Neural cell (in vitro differentiated cells): ENCODE results near the gene LRP8. TPM values are rescaled to one million over a fixed set of nuclear protein-coding genes. Genes with fewer than 3 reads are reported as not detected.

Experiments
- H2AFZ ChIP-seq: fragments of 200-600, 300-800 bp; sonication (generic), shearing (Covaris generic); 2 replicates; pipeline ENCODE4 v1.6.0; 2014; ENCODE audit warnings: low read depth, mild to moderate bottlenecking, antibody characterized with exemption, low read length, moderate library complexity
- H3F3A ChIP-seq: fragments of 200-600 bp; shearing (Covaris generic); 2 replicates; pipeline ENCODE4 v1.6.1; 2016; ENCODE audit warnings: mild to moderate bottlenecking, moderate library complexity, mixed read lengths, antibody characterized with exemption, low read length; ENCODE audit not compliant: insufficient read depth, poor library complexity, severe bottlenecking
- H3K27ac ChIP-seq: fragments of 200-600, 300-800 bp; sonication (generic), shearing (Covaris generic); 2 replicates; pipeline ENCODE4 v1.5.1; 2014; ENCODE audit warnings: mild to moderate bottlenecking, low read length, moderate library complexity
- H3K27me3 ChIP-seq: fragments of 300-800, 200-600 bp; sonication (generic), shearing (Covaris generic); 2 replicates; pipeline ENCODE4 v1.6.0; 2014; ENCODE audit warnings: mild to moderate bottlenecking, low read depth, low read length, moderate library complexity; ENCODE audit not compliant: insufficient read depth
- H3K36me3 ChIP-seq: fragments of 300-800, 200-600 bp; sonication (generic), shearing (Covaris generic); 2 replicates; pipeline ENCODE4 v1.5.1; 2014; ENCODE audit warnings: mild to moderate bottlenecking, antibody characterized with exemption, low read length, moderate library complexity; ENCODE audit not compliant: insufficient read depth
- H3K4me2 ChIP-seq: fragments of 300-800, 200-600 bp; sonication (generic), shearing (Covaris generic); 2 replicates; pipeline ENCODE4 v1.6.0; 2014; ENCODE audit warnings: mild to moderate bottlenecking, low read length
- H3K4me3 ChIP-seq: fragments of 300-800, 200-600 bp; sonication (generic), shearing (Covaris generic); 2 replicates; pipeline ENCODE4 v1.5.1; 2014; ENCODE audit warnings: mild to moderate bottlenecking, low read length, moderate library complexity
- H3K79me2 ChIP-seq: fragments of 200-600 bp; shearing (Covaris generic); replicated peaks from 2 replicates; pipeline ENCODE4 v1.6.0; 2014; ENCODE audit warnings: mild to moderate bottlenecking, low read length, moderate library complexity; ENCODE audit not compliant: insufficient read depth
- H3K9ac ChIP-seq: fragments of 300-800, 200-600 bp; sonication (generic), shearing (Covaris generic); 2 replicates; pipeline ENCODE4 v1.6.1; 2016; ENCODE audit warnings: mild to moderate bottlenecking, low read length, mixed read lengths
- H3K9me2 ChIP-seq: fragments of 200-600 bp; shearing (Covaris generic); 2 replicates; pipeline ENCODE4 v1.6.1; 2016; ENCODE audit warnings: mild to moderate bottlenecking, low read length, mixed read lengths; ENCODE audit not compliant: insufficient read depth
- H3K9me3 ChIP-seq: fragments of 200-600, 300-800 bp; sonication (generic), shearing (Covaris generic); 2 replicates; pipeline ENCODE4 v1.6.1; 2016; ENCODE audit warnings: mild to moderate bottlenecking, mixed run types, low read length, moderate library complexity, mixed read lengths
- H4K20me1 ChIP-seq: fragments of 200-600 bp; shearing (Covaris generic); 2 replicates; pipeline ENCODE4 v1.6.1; 2016; ENCODE audit warnings: mild to moderate bottlenecking, mixed run types; ENCODE audit not compliant: insufficient read depth
- EP300 ChIP-seq: fragments of 450-650 bp; conservative IDR thresholded peaks from 2 replicates; pipeline ENCODE4 v1.6.1; 2014; ENCODE audit warnings: antibody characterized with exemption, mild to moderate bottlenecking, moderate library complexity; ENCODE audit not compliant: poor library complexity, severe bottlenecking
- EZH2 ChIP-seq: fragments of 200-600, 300-800 bp; shearing (Covaris generic), sonication (generic); IDR thresholded peaks from 2 replicates; pipeline ENCODE4 v1.6.1; 2014; ENCODE audit warnings: antibody characterized with exemption, low read length, borderline replicate concordance, mild to moderate bottlenecking; ENCODE audit not compliant: insufficient read depth, poor library complexity, severe bottlenecking
- MXI1 ChIP-seq: fragments of 450-650 bp; conservative IDR thresholded peaks from 2 replicates; pipeline ENCODE4 v1.6.1; 2014; ENCODE audit warnings: antibody characterized with exemption, mild to moderate bottlenecking; ENCODE audit not compliant: poor library complexity, severe bottlenecking
- POLR2AphosphoS5 ChIP-seq: IDR thresholded peaks from 2 replicates; pipeline ENCODE4 v1.6.1; 2012
- RAD21 ChIP-seq: fragments of 450-650 bp; conservative IDR thresholded peaks from 2 replicates; pipeline ENCODE4 v1.6.1; 2014; ENCODE audit warnings: antibody characterized with exemption, mild to moderate bottlenecking, moderate library complexity
- REST ChIP-seq: IDR thresholded peaks from 2 replicates; pipeline ENCODE4 v1.6.1; 2012; ENCODE audit warnings: borderline replicate concordance
- SMC3 ChIP-seq: fragments of 450-650 bp; conservative IDR thresholded peaks from 2 replicates; pipeline ENCODE4 v1.6.1; 2014; ENCODE audit warnings: antibody characterized with exemption, mild to moderate bottlenecking, moderate library complexity; ENCODE audit not compliant: poor library complexity
- TAF1 ChIP-seq: IDR thresholded peaks from 2 replicates; pipeline ENCODE4 v1.6.1; 2012; ENCODE audit warnings: low read depth
- polyA plus RNA-seq: library from polyadenylated mRNA; depleted of rRNA; stranded (reverse); fragments of >200 nt; gene quantifications from 2 replicates; pipeline ENCODE4 v1.2.3, GENCODE V29; 2014
- TF ChIP-seq, protein P1 (sequence below): fragments of 450-650 bp; IDR thresholded peaks from 2 replicates; pipeline ENCODE4 v1.5.1; 2014; ENCODE audit warnings: antibody characterized with exemption, mild to moderate bottlenecking, moderate library complexity; ENCODE audit not compliant: poor library complexity, severe bottlenecking

The LRP8 gene
- polyA plus RNA-seq, 1 donor from 2014 or later, result 65.8 TPM

- TF ChIP-seq MXI1 (no peak), REST (no peak), POLR2AphosphoS5 (no peak), SMC3 (no peak), EZH2 (no peak)
- TF ChIP-seq, protein P1, sequence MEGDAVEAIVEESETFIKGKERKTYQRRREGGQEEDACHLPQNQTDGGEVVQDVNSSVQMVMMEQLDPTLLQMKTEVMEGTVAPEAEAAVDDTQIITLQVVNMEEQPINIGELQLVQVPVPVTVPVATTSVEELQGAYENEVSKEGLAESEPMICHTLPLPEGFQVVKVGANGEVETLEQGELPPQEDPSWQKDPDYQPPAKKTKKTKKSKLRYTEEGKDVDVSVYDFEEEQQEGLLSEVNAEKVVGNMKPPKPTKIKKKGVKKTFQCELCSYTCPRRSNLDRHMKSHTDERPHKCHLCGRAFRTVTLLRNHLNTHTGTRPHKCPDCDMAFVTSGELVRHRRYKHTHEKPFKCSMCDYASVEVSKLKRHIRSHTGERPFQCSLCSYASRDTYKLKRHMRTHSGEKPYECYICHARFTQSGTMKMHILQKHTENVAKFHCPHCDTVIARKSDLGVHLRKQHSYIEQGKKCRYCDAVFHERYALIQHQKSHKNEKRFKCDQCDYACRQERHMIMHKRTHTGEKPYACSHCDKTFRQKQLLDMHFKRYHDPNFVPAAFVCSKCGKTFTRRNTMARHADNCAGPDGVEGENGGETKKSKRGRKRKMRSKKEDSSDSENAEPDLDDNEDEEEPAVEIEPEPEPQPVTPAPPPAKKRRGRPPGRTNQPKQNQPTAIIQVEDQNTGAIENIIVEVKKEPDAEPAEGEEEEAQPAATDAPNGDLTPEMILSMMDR, result no peak
Observed at GRCh38 chr1:53349968-53350852, 22.3 kb upstream of the LRP8 start.

DNA sequence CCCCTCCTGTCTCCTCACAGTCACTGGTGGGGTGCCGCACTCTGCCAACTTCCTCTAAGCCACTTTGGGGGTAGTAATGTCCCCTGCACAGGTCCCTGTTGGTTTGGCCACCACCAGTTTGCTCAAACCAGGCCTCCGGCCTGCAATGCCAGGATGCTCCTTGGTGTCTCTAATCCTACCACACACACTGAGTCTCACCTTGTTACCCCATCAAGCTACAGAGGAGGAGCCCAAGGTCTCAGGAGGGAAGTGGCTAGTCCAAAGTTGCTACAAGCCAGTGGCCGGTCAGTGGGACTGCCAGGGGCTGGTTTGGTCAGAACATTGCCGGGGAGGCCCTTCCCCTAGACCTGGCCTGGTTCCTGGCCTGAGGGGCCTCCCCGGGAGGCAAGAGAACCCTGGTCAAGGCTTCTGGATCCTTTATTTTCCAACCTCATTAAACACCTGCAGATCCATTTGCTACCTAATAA lies 21.5 kb upstream of the LRP8 start:
- no peak overlapping the region for H3K4me3 ChIP-seq
- no peaks in the 10 kb centered on the region for H4K20me1 ChIP-seq
- no peak overlapping the region for H3K4me2 ChIP-seq
- H3K36me3 ChIP-seq, result no peaks in the 10 kb centered on the region
- H2AFZ ChIP-seq, result no peak overlapping the region
- H3K79me2 ChIP-seq, result no peaks in the 10 kb centered on the region
- no peak overlapping the region for H3K9ac ChIP-seq
- H3F3A ChIP-seq, result no peaks in the 10 kb centered on the region
- H3K27me3 ChIP-seq, result no peaks in the 10 kb centered on the region
- TF ChIP-seq MXI1 (no peak), RAD21 (no peak), POLR2AphosphoS5 (no peak), REST (no peak), TAF1 (no peak), EP300 (no peak), EZH2 (no peak), SMC3 (no peak)
- TF ChIP-seq, protein P1, result no peak
- H3K27ac ChIP-seq, result no peak overlapping the region
- no peaks in the 10 kb centered on the region for H3K9me3 ChIP-seq
- no peaks in the 10 kb centered on the region for H3K9me2 ChIP-seq

More at GRCh38 chr1:53349968-53350852, 22.3 kb upstream of the LRP8 start:
- no peaks in the 10 kb centered on the region for H3K79me2 ChIP-seq
- H3F3A ChIP-seq, result no peaks in the 10 kb centered on the region
- no peak overlapping the region for H3K4me2 ChIP-seq
- H3K27ac ChIP-seq, result no peak overlapping the region
- H3K36me3 ChIP-seq, result no peaks in the 10 kb centered on the region
- no peaks in the 10 kb centered on the region for H3K9me2 ChIP-seq
- no peak overlapping the region for H3K4me3 ChIP-seq
- no peaks in the 10 kb centered on the region for H4K20me1 ChIP-seq
- H3K9me3 ChIP-seq, result no peaks in the 10 kb centered on the region
- H2AFZ ChIP-seq, result no peak overlapping the region
- no peaks in the 10 kb centered on the region for H3K27me3 ChIP-seq
- no peak overlapping the region for H3K9ac ChIP-seq
